MCF 10A (cell line): Measurements from ENCODE around the gene TELO2. TPM values are rescaled to one million over a fixed set of nuclear protein-coding genes. Genes with fewer than 3 reads are reported as not detected.

Experiments used
- BruUV-seq: library from RNA; stranded (reverse); fragments of 400-500 nt; replicated peaks from 2 replicates; lab custom pipeline; 2021; lab: Mats Ljungman, UMichigan
- CTCF ChIA-PET: fragments of 300-600 bp; sonication (Branson Sonifier 250); formaldehyde crosslinking; extraction: SDS; loops from one replicate; lab custom pipeline; 2021; ENCODE audit warnings: antibody characterized with exemption, inconsistent platforms; lab: Yijun Ruan, JAX
- POLR2A ChIA-PET: fragments of 300-600, 350-650 bp; sonication (Branson Sonifier 250); formaldehyde crosslinking; extraction: SDS; loops from one replicate; lab custom pipeline; 2020; ENCODE audit warnings: antibody characterized with exemption, inconsistent platforms; lab: Yijun Ruan, JAX
- DNase-seq: peaks from one replicate; pipeline ENCODE4 v3.0.0-alpha.2; 2018; ENCODE audit not compliant: unreplicated experiment
- H3K27ac Mint-ChIP-seq: one replicate; pipeline ENCODE4 v1.8.0; 2022; ENCODE audit warnings: mild to moderate bottlenecking, low read depth, mixed read lengths; ENCODE audit not compliant: unreplicated experiment
- H3K27me3 Mint-ChIP-seq: one replicate; pipeline ENCODE4 v1.8.0; 2022; ENCODE audit warnings: mixed read lengths; ENCODE audit not compliant: insufficient read depth, unreplicated experiment
- H3K36me3 Mint-ChIP-seq: one replicate; pipeline ENCODE4 v1.8.0; 2022; ENCODE audit warnings: mild to moderate bottlenecking, moderate library complexity, mixed read lengths; ENCODE audit not compliant: insufficient read depth, unreplicated experiment
- H3K4me1 Mint-ChIP-seq: one replicate; pipeline ENCODE4 v1.8.0; 2022; ENCODE audit warnings: mixed read lengths; ENCODE audit not compliant: insufficient read depth, unreplicated experiment
- H3K4me3 Mint-ChIP-seq: one replicate; pipeline ENCODE4 v1.8.0; 2022; ENCODE audit warnings: mild to moderate bottlenecking, moderate library complexity, mixed read lengths; ENCODE audit not compliant: unreplicated experiment
- H3K9me3 Mint-ChIP-seq: one replicate; pipeline ENCODE4 v1.8.0; 2022; ENCODE audit warnings: mixed read lengths; ENCODE audit not compliant: unreplicated experiment
- intact Hi-C: fragments of 100-400 bp; cut with micrococcal nuclease; formaldehyde crosslinking; loops from 2 replicates; pipeline ENCODE4 v1.14.1; 2022
- total RNA-seq: library from RNA; stranded (reverse); gene quantifications from 2 replicates; pipeline ENCODE4 v1.2.3, GENCODE V29; 2022
- TF ChIP-seq, protein P1 (sequence below): fragments of 200-600 bp; IDR thresholded peaks from one replicate; pipeline ENCODE4 v1.8.0; 2022; ENCODE audit warnings: antibody characterized with exemption, mild to moderate bottlenecking; ENCODE audit not compliant: unreplicated experiment

Gene TELO2
- total RNA-seq, 1 experiment from 2014 or later, result 31.3 TPM

DNA sequence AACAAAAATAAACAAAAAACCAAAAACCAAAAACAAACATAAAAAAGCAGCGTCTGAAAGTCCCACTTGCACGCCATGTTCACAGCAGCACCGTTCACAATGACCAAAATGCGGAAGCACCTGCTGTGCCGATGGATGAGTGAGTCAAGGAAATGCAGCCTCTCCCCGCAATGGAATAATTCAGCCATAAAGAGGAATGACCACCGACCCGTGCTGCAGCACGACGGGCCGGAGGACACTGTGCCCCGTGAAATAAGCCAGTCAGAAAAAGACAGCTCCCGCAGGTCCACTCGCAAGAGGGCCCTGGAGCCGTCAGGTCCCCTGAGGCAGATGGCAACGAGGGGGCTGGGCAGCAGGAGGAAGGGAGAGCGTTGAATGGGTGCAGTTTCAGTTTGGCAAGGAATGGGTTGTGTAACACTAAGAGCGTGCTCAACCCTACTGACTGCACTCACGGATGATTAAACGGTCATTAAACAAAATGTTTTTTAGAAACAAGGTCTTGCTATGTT, 23.4 kb upstream of the TELO2 start:
- intact Hi-C loops, result no loop called here
- Mint-ChIP-seq H3K4me3 (no peak overlapping the region), H3K27me3 (no peaks in the 10 kb centered on the region), H3K36me3 (peaks cover 16% of the 10 kb centered on the region), H3K27ac (no peak overlapping the region), H3K9me3 (no peaks in the 10 kb centered on the region), H3K4me1 (peaks cover 17% of the 10 kb centered on the region)
- TF ChIP-seq, protein P1, sequence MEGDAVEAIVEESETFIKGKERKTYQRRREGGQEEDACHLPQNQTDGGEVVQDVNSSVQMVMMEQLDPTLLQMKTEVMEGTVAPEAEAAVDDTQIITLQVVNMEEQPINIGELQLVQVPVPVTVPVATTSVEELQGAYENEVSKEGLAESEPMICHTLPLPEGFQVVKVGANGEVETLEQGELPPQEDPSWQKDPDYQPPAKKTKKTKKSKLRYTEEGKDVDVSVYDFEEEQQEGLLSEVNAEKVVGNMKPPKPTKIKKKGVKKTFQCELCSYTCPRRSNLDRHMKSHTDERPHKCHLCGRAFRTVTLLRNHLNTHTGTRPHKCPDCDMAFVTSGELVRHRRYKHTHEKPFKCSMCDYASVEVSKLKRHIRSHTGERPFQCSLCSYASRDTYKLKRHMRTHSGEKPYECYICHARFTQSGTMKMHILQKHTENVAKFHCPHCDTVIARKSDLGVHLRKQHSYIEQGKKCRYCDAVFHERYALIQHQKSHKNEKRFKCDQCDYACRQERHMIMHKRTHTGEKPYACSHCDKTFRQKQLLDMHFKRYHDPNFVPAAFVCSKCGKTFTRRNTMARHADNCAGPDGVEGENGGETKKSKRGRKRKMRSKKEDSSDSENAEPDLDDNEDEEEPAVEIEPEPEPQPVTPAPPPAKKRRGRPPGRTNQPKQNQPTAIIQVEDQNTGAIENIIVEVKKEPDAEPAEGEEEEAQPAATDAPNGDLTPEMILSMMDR, result no peak
- ChIA-PET POLR2A (no interaction called here), CTCF (no interaction called here)
- DNase-seq, result no peak
- no TSS peak for BruUV-seq

DNA sequence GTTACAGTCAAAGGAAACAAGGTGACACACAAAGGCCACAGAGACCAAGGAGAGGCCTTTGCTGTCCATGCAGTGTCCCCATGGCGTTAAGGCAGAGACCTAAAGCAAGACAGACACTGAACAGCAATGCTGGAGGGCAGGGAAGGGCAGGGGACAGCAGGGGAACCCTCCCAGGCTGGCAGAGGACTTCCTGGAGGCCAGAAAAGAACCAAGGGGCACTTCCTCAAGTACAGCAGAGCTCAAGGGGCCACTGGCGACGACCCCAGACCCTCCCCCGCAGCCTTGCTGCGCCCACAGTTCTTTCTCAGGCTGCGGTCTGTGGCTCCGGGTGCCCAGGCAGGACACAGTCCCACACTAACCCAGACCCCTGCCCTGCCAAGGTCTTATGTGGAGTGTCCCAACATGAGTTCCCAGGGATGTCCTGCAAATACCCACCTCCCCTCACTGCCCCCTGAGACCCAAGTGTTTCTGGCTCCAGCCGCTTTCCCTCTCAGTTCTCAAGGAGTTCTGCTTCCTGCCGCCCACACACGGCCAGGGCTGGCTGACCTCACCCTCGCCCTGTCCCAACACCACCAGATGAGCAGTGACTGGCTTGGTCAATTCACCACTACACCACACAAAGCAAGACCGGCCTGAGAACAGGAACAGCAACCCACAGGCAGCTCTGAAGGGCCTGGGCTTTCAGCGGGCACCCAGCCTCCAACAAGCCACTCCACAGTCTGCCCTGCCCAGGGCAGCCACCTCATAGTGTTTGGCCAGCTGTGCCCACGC, 22.5 kb upstream of the TELO2 start:
- no peak for DNase-seq
- ChIA-PET POLR2A (interaction anchor here (1.6 kb wide), 1 partner anchor 50 kb away, joined by 6 read pairs; the partner anchor contains the start of gene UQCC4), CTCF (no interaction called here)
- BruUV-seq, result no TSS peak
- TF ChIP-seq, protein P1, result no peak
- intact Hi-C loops, result no loop called here
- Mint-ChIP-seq H3K27me3 (no peaks in the 10 kb centered on the region), H3K9me3 (no peaks in the 10 kb centered on the region), H3K36me3 (peaks cover 11% of the 10 kb centered on the region), H3K4me3 (no peak overlapping the region), H3K27ac (no peak overlapping the region), H3K4me1 (peaks cover 17% of the 10 kb centered on the region)

DNA sequence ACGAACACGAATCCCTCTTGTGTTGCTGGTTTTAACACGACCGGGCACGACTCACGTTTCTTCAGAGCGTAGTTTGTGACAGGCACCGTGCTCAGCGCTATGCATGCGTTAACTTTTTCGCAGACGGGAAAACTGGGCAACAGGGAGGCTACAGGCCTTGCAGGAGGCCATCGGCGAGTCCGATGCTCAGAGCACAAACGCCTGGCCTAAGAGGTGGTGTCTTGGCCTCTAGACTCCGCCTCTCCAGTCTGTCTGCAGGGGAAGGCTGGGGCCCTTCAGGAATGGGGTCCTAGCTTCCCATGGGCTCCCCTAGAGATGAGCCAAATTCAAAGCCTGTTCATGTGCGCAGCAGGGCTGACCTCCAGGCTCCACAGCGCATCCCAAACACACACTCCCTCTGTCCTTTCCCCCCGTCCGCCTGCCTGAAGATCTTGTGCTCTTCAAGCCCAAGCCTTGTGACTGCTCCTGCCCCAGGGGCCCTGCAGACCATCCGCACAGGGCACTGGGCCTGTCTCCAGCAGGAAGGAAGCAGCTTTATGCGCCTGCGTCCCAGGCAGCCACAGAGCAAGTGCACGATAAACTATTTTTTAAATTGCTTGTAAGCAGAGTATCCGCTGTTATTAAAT, 21.5 kb upstream of the TELO2 start:
- CTCF ChIA-PET, result no interaction called here
- Mint-ChIP-seq H3K9me3 (no peaks in the 10 kb centered on the region), H3K4me1 (peaks cover 16% of the 10 kb centered on the region), H3K27me3 (no peaks in the 10 kb centered on the region), H3K27ac (no peak overlapping the region), H3K36me3 (peaks cover 11% of the 10 kb centered on the region), H3K4me3 (no peak overlapping the region)
- no peak for DNase-seq
- no TSS peak for BruUV-seq
- intact Hi-C loops, result no loop called here
- TF ChIP-seq, protein P1, result no peak
- POLR2A ChIA-PET, result interaction anchor here (1.6 kb wide), 1 partner anchor 51 kb away, joined by 6 read pairs; the partner anchor contains the start of gene UQCC4

DNA sequence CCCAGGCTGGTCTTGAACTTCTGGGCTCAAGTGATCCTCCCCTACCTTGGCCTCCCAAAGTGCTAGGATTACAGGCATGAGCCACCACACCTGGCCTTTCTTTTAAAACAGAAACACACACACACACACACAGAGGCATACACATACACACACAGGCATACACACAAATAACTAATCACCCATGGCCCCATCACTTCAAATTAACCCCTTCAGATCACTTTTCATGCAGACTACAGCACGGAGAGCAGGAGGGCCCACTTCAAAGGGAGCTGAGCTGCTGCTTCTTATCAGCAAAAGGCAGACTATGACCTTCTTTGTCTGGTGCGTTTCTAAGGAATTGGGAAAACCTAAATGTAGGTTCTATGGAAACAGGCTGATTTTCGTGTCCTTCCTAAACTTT, 20.2 kb upstream of the TELO2 start:
- Mint-ChIP-seq H3K36me3 (peaks cover 16% of the 10 kb centered on the region), H3K27me3 (no peaks in the 10 kb centered on the region), H3K4me1 (peaks cover 6% of the 10 kb centered on the region), H3K4me3 (peak overlapping the region; percentile 27), H3K27ac (no peak overlapping the region), H3K9me3 (no peaks in the 10 kb centered on the region)
- no peak for DNase-seq
- TSS peak; percentile 19 for BruUV-seq
- TF ChIP-seq, protein P1, result no peak
- CTCF ChIA-PET, result interaction anchor here (0.6 to 0.7 kb wide), 3 partner anchors 14 to 113 kb away, joined by 3 to 4 read pairs (median 3); no protein-coding TSS in a partner anchor
- intact Hi-C loops, result no loop called here
- POLR2A ChIA-PET, result interaction anchor here (0.6 kb wide), 1 partner anchor 205 kb away, joined by 7 read pairs; the partner anchor contains the start of gene JPT2
